HuH-7 (cell line): ENCODE results near the gene FXYD3.

Experiments
- DNase-seq: peaks from one replicate; pipeline ENCODE4 v3.0.0; 2011; ENCODE audit warnings: low spot score

Gene FXYD3

GRCh38 chr19:35162471-35163326, 47.1 kb downstream of the FXYD3 start:
- DNase-seq = no peak

GRCh38 chr19:35164418-35164817, 48.8 kb downstream of the FXYD3 start:
- DNase-seq = no peak

- no peak for DNase-seq
Measured at GRCh38 chr19:35165200-35166058, 49.8 kb downstream of the FXYD3 start.

GRCh38 chr19:35166100-35167063, 50.8 kb downstream of the FXYD3 start:
- no peak for DNase-seq

- DNase-seq = no peak
Measured at GRCh38 chr19:35167251-35168119, 51.9 kb downstream of the FXYD3 start.

GRCh38 chr19:35168196-35168595, 52.6 kb downstream of the FXYD3 start:
- DNase-seq = no peak

- DNase-seq = no peak
Measured at GRCh38 chr19:35169221-35169995, 53.8 kb downstream of the FXYD3 start.

GRCh38 chr19:35170359-35171061, 54.9 kb downstream of the FXYD3 start:
- no peak for DNase-seq

- DNase-seq = no peak
Measured at GRCh38 chr19:35171730-35172129, 56.1 kb downstream of the FXYD3 start.
